SU-DHL-6 (cell line): ENCODE measurements around the gene KDM2B.

ENCODE experiments used
- H2AFZ ChIP-seq: fragments of 200-600 bp; sonication (generic); 2 replicates; pipeline ENCODE4 v1.6.1; 2014; ENCODE audit warnings: low read depth, mild to moderate bottlenecking, moderate library complexity, mixed read lengths, antibody characterized with exemption, low read length; ENCODE audit not compliant: severe bottlenecking
- H3F3A ChIP-seq: fragments of 200-600 bp; shearing (Covaris generic); 2 replicates; pipeline ENCODE4 v1.6.0; 2016; ENCODE audit warnings: antibody characterized with exemption, mild to moderate bottlenecking; ENCODE audit not compliant: insufficient read depth
- H3K27ac ChIP-seq: fragments of 200-600 bp; sonication (generic); 2 replicates; pipeline ENCODE4 v1.5.1; 2016; ENCODE audit warnings: low read depth, mild to moderate bottlenecking, low read length, moderate library complexity, mixed read lengths
- H3K27me3 ChIP-seq: fragments of 200-600 bp; sonication (generic), shearing (Covaris generic); 2 replicates; pipeline ENCODE4 v1.6.0; 2014; ENCODE audit warnings: mild to moderate bottlenecking, low read length
- H3K36me3 ChIP-seq: fragments of 200-600 bp; sonication (generic); 2 replicates; pipeline ENCODE4 v1.6.1; 2014; ENCODE audit warnings: mild to moderate bottlenecking, low read length, mixed read lengths
- H3K4me2 ChIP-seq: fragments of 300-600, 200-600 bp; shearing (Covaris generic), sonication (generic); 2 replicates; pipeline ENCODE4 v1.6.0; 2014; ENCODE audit warnings: low read length, low read depth, mild to moderate bottlenecking; ENCODE audit not compliant: poor library complexity, severe bottlenecking
- H3K4me3 ChIP-seq: fragments of 200-600 bp; sonication (generic); 2 replicates; pipeline ENCODE4 v1.5.1; 2014; ENCODE audit warnings: antibody characterized with exemption, low read length, mild to moderate bottlenecking, mixed read lengths; ENCODE audit not compliant: insufficient read depth, poor library complexity, severe bottlenecking
- H3K79me2 ChIP-seq: fragments of 200-600 bp; sonication (generic); 2 replicates; pipeline ENCODE4 v1.6.1; 2014; ENCODE audit warnings: mild to moderate bottlenecking, low read length, moderate library complexity; ENCODE audit not compliant: insufficient read depth
- H3K9ac ChIP-seq: fragments of 200-600 bp; sonication (generic); 2 replicates; pipeline ENCODE4 v1.7.0; 2014; ENCODE audit warnings: mild to moderate bottlenecking, low read length
- H3K9me2 ChIP-seq: fragments of 200-600 bp; sonication (generic); replicated peaks from 2 replicates; pipeline ENCODE4 v1.6.1; 2014; ENCODE audit warnings: low read length; ENCODE audit not compliant: insufficient read depth
- H3K9me3 ChIP-seq: fragments of 200-600 bp; sonication (generic); 2 replicates; pipeline ENCODE4 v1.6.1; 2014; ENCODE audit warnings: low read length, mixed read lengths; ENCODE audit not compliant: insufficient read depth
- H4K20me1 ChIP-seq: fragments of 200-600 bp; sonication (generic); 2 replicates; pipeline ENCODE4 v1.6.1; 2014; ENCODE audit warnings: low read depth, mild to moderate bottlenecking, antibody characterized with exemption, low read length, moderate library complexity, mixed read lengths
- CTCF ChIP-seq: fragments of 200-600 bp; sonication (generic); IDR thresholded peaks from one replicate; pipeline ENCODE4 v1.5.1; 2017; ENCODE audit warnings: antibody characterized with exemption, mild to moderate bottlenecking, low read length, moderate library complexity; ENCODE audit not compliant: insufficient read depth, poor library complexity, severe bottlenecking
- EZH2phosphoT487 ChIP-seq: fragments of 200-600 bp; sonication (generic), shearing (Covaris generic); conservative IDR thresholded peaks from 2 replicates; pipeline ENCODE4 v1.6.1; 2018; ENCODE audit warnings: mild to moderate bottlenecking, antibody characterized with exemption, low read length, moderate library complexity, mixed read lengths

The KDM2B gene

GRCh38 chr12:121468499-121468801, 112.4 kb downstream of the KDM2B start:
- no peak overlapping the region for H3K4me2 ChIP-seq
- H3K9me3 ChIP-seq = no peaks in the 10 kb centered on the region
- no peaks in the 10 kb centered on the region for H3K9me2 ChIP-seq
- H2AFZ ChIP-seq = no peak overlapping the region
- no peak overlapping the region for H3K27ac ChIP-seq
- peaks cover 12% of the 10 kb centered on the region for H3F3A ChIP-seq
- H3K9ac ChIP-seq = no peak overlapping the region; the same call in 1 of the 2 replicates
- peaks cover 30% of the 10 kb centered on the region for H3K79me2 ChIP-seq
- TF ChIP-seq CTCF (no peak), EZH2phosphoT487 (no peak)
- no peaks in the 10 kb centered on the region; the same call in 1 of the 2 replicates for H4K20me1 ChIP-seq
- no peaks in the 10 kb centered on the region for H3K27me3 ChIP-seq
- no peaks in the 10 kb centered on the region for H3K36me3 ChIP-seq
- H3K4me3 ChIP-seq = no peak overlapping the region

DNA sequence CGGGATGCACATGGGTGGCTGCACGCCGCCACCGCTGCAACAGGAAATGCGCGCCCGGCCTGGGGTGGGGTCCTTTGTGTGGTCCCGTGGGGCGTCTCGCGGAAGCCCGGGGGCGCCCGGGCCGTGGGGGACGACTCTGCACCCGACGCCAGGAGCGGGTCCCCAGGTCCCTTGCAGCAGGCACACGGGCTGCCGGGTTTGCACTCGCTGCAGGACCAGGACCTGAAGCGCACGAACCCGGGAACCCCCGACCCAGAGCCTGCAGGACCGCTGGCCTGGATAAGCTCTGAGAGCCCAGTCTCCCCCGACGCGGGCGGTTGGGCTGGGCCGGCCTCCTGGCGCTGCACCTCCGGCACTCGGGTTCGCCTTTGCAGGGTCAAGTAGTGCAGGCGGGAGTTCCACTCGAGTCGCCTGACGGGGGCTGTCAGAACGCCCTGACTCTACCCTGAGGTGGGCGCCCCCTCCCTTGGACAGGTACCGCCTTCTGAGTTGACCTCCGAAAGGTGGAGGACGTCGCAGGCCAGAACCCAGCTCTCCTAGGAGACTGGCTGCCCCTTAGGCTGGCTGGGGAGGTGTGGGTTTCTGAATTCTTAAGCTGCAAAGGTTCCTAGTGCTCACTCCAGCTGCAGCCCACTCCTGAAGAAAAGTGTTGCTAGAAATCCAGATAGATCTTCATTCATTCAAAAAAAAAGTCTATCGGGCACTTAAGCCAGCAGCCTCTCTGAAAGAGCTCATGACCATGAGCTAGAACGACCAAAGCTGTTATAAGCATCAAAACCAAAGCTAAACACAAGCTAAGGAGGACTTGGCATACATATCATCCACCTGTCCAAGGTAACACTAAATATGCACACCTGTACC, 113.0 kb downstream of the KDM2B start:
- Histone ChIP-seq H3K27ac (no peak overlapping the region), H3K36me3 (no peaks in the 10 kb centered on the region), H4K20me1 (no peaks in the 10 kb centered on the region; the same call in 1 of the 2 replicates), H3K9me3 (no peaks in the 10 kb centered on the region), H3K9me2 (no peaks in the 10 kb centered on the region), H3K4me2 (peak overlapping the region; percentile 76), H3K9ac (peak overlapping the region; percentile 62), H2AFZ (peak overlapping the region; percentile 73), H3K79me2 (peaks cover 36% of the 10 kb centered on the region), H3K27me3 (no peaks in the 10 kb centered on the region), H3K4me3 (peak overlapping the region; percentile 54), H3F3A (peaks cover 12% of the 10 kb centered on the region)
- TF ChIP-seq EZH2phosphoT487 (no peak), CTCF (no peak)

DNA sequence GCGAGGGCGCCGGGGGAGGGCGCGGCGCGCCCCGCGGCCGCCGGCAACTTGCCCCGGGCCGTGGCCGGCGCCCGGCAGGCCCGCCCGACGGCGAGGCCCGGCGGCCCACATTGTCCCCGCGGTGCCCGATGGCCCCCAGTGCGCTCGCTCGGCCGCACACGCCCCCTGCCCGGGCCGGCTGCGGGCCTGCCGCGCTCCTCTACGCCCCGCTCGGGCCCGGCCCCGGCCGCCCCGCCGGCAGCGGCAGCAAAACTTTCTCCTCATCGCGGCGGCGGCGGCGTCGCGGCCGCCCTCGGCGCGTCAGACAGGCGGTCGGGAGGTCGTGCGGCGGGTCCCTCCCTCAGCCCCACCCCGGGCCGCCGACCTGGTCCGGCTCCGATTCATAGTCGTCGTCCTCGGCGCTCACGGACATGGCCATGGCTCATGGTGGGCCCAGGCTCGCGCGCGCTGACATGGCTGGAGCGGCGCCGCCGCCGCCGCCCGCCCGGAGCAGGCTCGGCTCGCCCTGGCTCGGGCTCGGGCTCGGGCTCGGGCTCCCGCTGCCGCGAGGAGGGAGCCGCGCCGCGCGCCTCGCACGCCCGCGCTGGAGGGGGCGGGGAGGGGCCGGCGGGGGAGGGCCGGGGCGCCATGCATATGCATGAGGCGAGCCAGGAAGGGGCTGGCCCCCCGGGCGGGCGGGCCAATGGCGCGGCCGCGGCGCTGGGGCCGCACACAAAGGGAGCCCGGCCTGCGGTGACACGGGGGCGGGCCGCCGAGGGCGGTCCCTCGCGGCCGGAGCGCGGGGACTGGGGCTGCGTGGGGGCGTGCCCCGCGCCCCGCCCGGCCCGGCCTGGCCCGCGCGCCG, 113.8 kb downstream of the KDM2B start:
- Histone ChIP-seq H3K79me2 (peaks cover 44% of the 10 kb centered on the region), H4K20me1 (no peaks in the 10 kb centered on the region; the same call in 1 of the 2 replicates), H3F3A (peaks cover 12% of the 10 kb centered on the region), H3K4me3 (peak overlapping the region; percentile 78), H3K9me2 (no peaks in the 10 kb centered on the region), H3K36me3 (no peaks in the 10 kb centered on the region), H3K9ac (peak overlapping the region; percentile 75), H3K27me3 (no peaks in the 10 kb centered on the region), H2AFZ (no peak overlapping the region), H3K9me3 (no peaks in the 10 kb centered on the region), H3K4me2 (peak overlapping the region; percentile 76), H3K27ac (peak overlapping the region; percentile 80)
- TF ChIP-seq EZH2phosphoT487 (no peak), CTCF (no peak)
